Measurements from ENCODE around the gene PPP1R3E. TPM values are rescaled to one million over a fixed set of nuclear protein-coding genes. Genes with fewer than 3 reads are reported as not detected.
A peak's percentile ranks its signal among the peaks of the same experiment; 100 is the strongest.

The PPP1R3E gene
- polyA plus RNA-seq, 3 donors, result 0.81 to 16.7 (median 0.88) TPM

- peak within 1 kb of the TSS; percentile 96 to 99 for H3K27ac ChIP-seq (ENCODE audit: low read depth in 1 of 2, low read length in 2 of 2)
- Mint-ChIP-seq H3K36me3 (peaks cover 35 to 43% of the 10 kb centered on the region in 2 donors), H3K4me3 (peak within 1 kb of the TSS; percentile 90 to 92), H3K27me3 (ENCODE audit: low read depth in 3 of 3) (peaks cover 0 to 2% (median 0%) of the 10 kb centered on the region in 3 donors), H3K9me3 (peaks cover 0 to 3% (median 0%) of the 10 kb centered on the region in 7 donors), H3K4me1 (peaks cover 25% of the 10 kb centered on the region), H3K27ac (peak within 1 kb of the TSS; percentile 98 to 100 (median 99))
- H2AFZ ChIP-seq (ENCODE audit: insufficient read depth, low read depth, low read length, poor library complexity, severe bottlenecking), result peak within 1 kb of the TSS; percentile 86
- no peaks in the 10 kb centered on the region for H3K9me3 ChIP-seq (replicated peaks in 1 of 2; ENCODE audit: control insufficient read depth in 1 of 2, insufficient read depth in 1 of 2, low read length in 2 of 2)
- peak within 1 kb of the TSS; percentile 94 for H3K9ac ChIP-seq (ENCODE audit: insufficient read depth, low read length, poor library complexity, severe bottlenecking)
- peak within 1 kb of the TSS; percentile 74 to 92 (median 92) for H3K4me3 ChIP-seq (replicated peaks in 1 of 3; ENCODE audit: low read depth in 2 of 3, low read length in 3 of 3)
- TF ChIP-seq CTCF (IDR thresholded peaks at IDR 0.05), result no peak
- peak; percentile 100 for DNase-seq
- no peaks in the 10 kb centered on the region for H3K27me3 ChIP-seq (ENCODE audit: control insufficient read depth in 2 of 2, insufficient read depth in 2 of 2, low read length in 2 of 2)
- H3K36me3 ChIP-seq (replicated peaks in 1 of 2; ENCODE audit: control insufficient read depth in 1 of 2, insufficient read depth in 2 of 2, low read length in 2 of 2), result peaks cover 27 to 32% of the 10 kb centered on the region in 2 donors
- under 1% methylated on average over 54 of the region's 63 CpGs for WGBS (ENCODE audit: insufficient coverage)
- peak within 1 kb of the TSS; percentile 84 for H3K4me2 ChIP-seq (replicated peaks; ENCODE audit: extremely low read depth, low read length, poor library complexity, severe bottlenecking)
- H4K20me1 ChIP-seq (ENCODE audit: insufficient read depth, low read length), result peaks cover 20% of the 10 kb centered on the region
- H3K4me1 ChIP-seq (ENCODE audit: control insufficient read depth in 1 of 2, insufficient read depth in 2 of 2, low read length in 2 of 2), result peaks cover 23 to 24% of the 10 kb centered on the region in 2 donors
- intact Hi-C loops (cut with micrococcal nuclease), result loop anchor here (1.0 to 10.0 kb wide), 8 partner anchors 14 to 244 kb away; partner anchors contain the start of genes HOMEZ (in 2 of the 2), ACIN1 (in 1 of the 2), AP1G2 (in 1 of the 2) and BCL2L2 (in 1 of the 2)
- peaks cover 27% of the 10 kb centered on the region for H3K79me2 ChIP-seq (ENCODE audit: insufficient read depth, low read length)
Observed at GRCh38 chr14:23320584-23321571, 18.2 kb upstream of the PPP1R3E start, which contains the start of gene PABPN1. PABPN1 (plus strand) TSS chr14:23321457; CDS start chr14:23321470, 13 bp downstream.

Measured in CD14-positive monocyte (primary cell).